ENCODE measurements around the gene MED12L.
"Not testable (repeated sequence)": the region's sequence is repeated elsewhere in the genome, so short reads cannot be mapped to it uniquely, and the experiment has no call there.

MED12L gene

GRCh38 chr3:151384741-151385174 lies 299.3 kb downstream of the MED12L start, which contains the start of gene P2RY12:
TSS of gene P2RY12 (minus strand) at chr3:151384753. CDS start at chr3:151338845, 45,908 bp downstream.
- peak; percentile 10 for DNase-seq (ENCODE audit: low spot score)
- TF ChIP-seq CTCF (IDR thresholded peaks at IDR 0.05; ENCODE audit: extremely low read depth, insufficient read depth, missing control alignments) = no peak
- in situ Hi-C loops (cut with MboI; ENCODE audit: low pct_unique_long_range_greater_than_20kb, low sequenced_read_pairs, unreplicated experiment) = no loop called here

- no peak for TF ChIP-seq CTCF (IDR thresholded peaks at IDR 0.05; ENCODE audit: extremely low read depth, insufficient read depth, missing control alignments)
- DNase-seq (ENCODE audit: low spot score) = no peak
- in situ Hi-C loops (cut with MboI; ENCODE audit: low pct_unique_long_range_greater_than_20kb, low sequenced_read_pairs, unreplicated experiment) = no loop called here
Measured at GRCh38 chr3:151386056-151386455, 300.6 kb downstream of the MED12L start.

GRCh38 chr3:151387432-151387831 lies 302.0 kb downstream of the MED12L start:
- in situ Hi-C loops (cut with MboI; ENCODE audit: low pct_unique_long_range_greater_than_20kb, low sequenced_read_pairs, unreplicated experiment) = no loop called here
- DNase-seq (ENCODE audit: low spot score) = no peak
- TF ChIP-seq CTCF (IDR thresholded peaks at IDR 0.05; ENCODE audit: extremely low read depth, insufficient read depth, missing control alignments) = no peak

GRCh38 chr3:151387842-151388241 lies 302.4 kb downstream of the MED12L start:
- TF ChIP-seq CTCF (IDR thresholded peaks at IDR 0.05; ENCODE audit: extremely low read depth, insufficient read depth, missing control alignments) = no peak
- DNase-seq (ENCODE audit: low spot score) = no peak
- in situ Hi-C loops (cut with MboI; ENCODE audit: low pct_unique_long_range_greater_than_20kb, low sequenced_read_pairs, unreplicated experiment) = no loop called here

- no peak for TF ChIP-seq CTCF (IDR thresholded peaks at IDR 0.05; ENCODE audit: extremely low read depth, insufficient read depth, missing control alignments)
- in situ Hi-C loops (cut with MboI; ENCODE audit: low pct_unique_long_range_greater_than_20kb, low sequenced_read_pairs, unreplicated experiment) = no loop called here
- no peak for DNase-seq (ENCODE audit: low spot score)
Measured at GRCh38 chr3:151391720-151392119, 306.3 kb downstream of the MED12L start.

- DNase-seq (ENCODE audit: low spot score); in situ Hi-C loops (cut with MboI; ENCODE audit: low pct_unique_long_range_greater_than_20kb, low sequenced_read_pairs, unreplicated experiment): not testable (repeated sequence)
Measured at GRCh38 chr3:151392191-151392590, 306.7 kb downstream of the MED12L start.

- in situ Hi-C loops (cut with MboI; ENCODE audit: low pct_unique_long_range_greater_than_20kb, low sequenced_read_pairs, unreplicated experiment) = no loop called here
- TF ChIP-seq CTCF (IDR thresholded peaks at IDR 0.05; ENCODE audit: extremely low read depth, insufficient read depth, missing control alignments) = no peak
- no peak for DNase-seq (ENCODE audit: low spot score)
Measured at GRCh38 chr3:151393146-151393830, 307.8 kb downstream of the MED12L start.

All from GM13977 (cell line).